ENCODE measurements around the gene STYXL2. TPM values are rescaled to one million over a fixed set of nuclear protein-coding genes. Genes with fewer than 3 reads are reported as not detected.

The STYXL2 gene
- total and polyA plus RNA-seq, 2 donors (not counting 3 experiments of a cell fraction or from before 2014, with no cell fraction given): not detected

- no peak overlapping the region for H3K4me3 ChIP-seq (replicated peaks in 1 of 3; ENCODE audit: insufficient read depth in 1 of 3, low read depth in 1 of 3, low read length in 3 of 3)
Observed at GRCh38 chr1:167092653-167093052, 1.2 kb upstream of the STYXL2 start.

GRCh38 chr1:167094690-167095089, 815 bp downstream of the STYXL2 start:
- H3K9ac ChIP-seq (replicated peaks; ENCODE audit: extremely low read depth, insufficient read depth, low read length): no peak overlapping the region
- FAIRE-seq: no peak
- no TSS peak for BruUV-seq (replicated peaks)
- H3K4me3 ChIP-seq (replicated peaks in 1 of 3; ENCODE audit: insufficient read depth in 1 of 3, low read depth in 1 of 3, low read length in 3 of 3): no peak overlapping the region
- no peaks in the 10 kb centered on the region for H3K9me3 ChIP-seq (replicated peaks; ENCODE audit: control insufficient read depth, insufficient read depth, low read length)
- no peaks in the 10 kb centered on the region for H3K79me2 ChIP-seq (ENCODE audit: control insufficient read depth, insufficient read depth, low read length)
- intact Hi-C loops (cut with micrococcal nuclease) (no loop called here), dilution Hi-C loops (cut with MboI; ENCODE audit: extremely low pct_ligation_motif_present, low sequenced_read_pairs) (no loop called here)
- no peaks in the 10 kb centered on the region for H3K4me1 ChIP-seq (ENCODE audit: control insufficient read depth, extremely low read depth, insufficient read depth, low read length)
- no peak for DNase-seq (ENCODE audit: low read depth, low spot score)
- no peaks in the 10 kb centered on the region for H3K27me3 ChIP-seq (ENCODE audit: control insufficient read depth in 2 of 2, insufficient read depth in 2 of 2, low read length in 2 of 2)
- H3K27ac ChIP-seq (ENCODE audit: insufficient read depth, low read depth, low read length): no peak overlapping the region
- no peaks in the 10 kb centered on the region for H3K36me3 ChIP-seq (ENCODE audit: control insufficient read depth in 2 of 2, extremely low read depth in 1 of 2, insufficient read depth in 2 of 2, low read length in 2 of 2)
- ChIA-PET POLR2A (no interaction called here), CTCF (no interaction called here)
- TF ChIP-seq EZH2 (IDR thresholded peaks at IDR 0.05; ENCODE audit: borderline replicate concordance, low read depth, low read length, severe bottlenecking): no peak
- TF ChIP-seq GATA2 (IDR thresholded peaks at IDR 0.05; ENCODE audit: insufficient read depth, insufficient read length, low read depth, low read length): no peak
- TF ChIP-seq CTCF (IDR thresholded peaks at IDR 0.05; ENCODE audit: extremely low read depth in 1 of 2, insufficient read depth in 1 of 2, low read depth in 1 of 2, low read length in 2 of 2): no peak
- no peak for TF ChIP-seq MYC (IDR thresholded peaks at IDR 0.05; ENCODE audit: low read depth, low read length)
- TF ChIP-seq MAX (IDR thresholded peaks at IDR 0.05; ENCODE audit: insufficient read depth, insufficient read length): no peak
- TF ChIP-seq JUN (IDR thresholded peaks at IDR 0.05; ENCODE audit: borderline replicate concordance, insufficient read depth, insufficient read length, low read depth): no peak
- no peak for TF ChIP-seq POLR2AphosphoS5 (IDR thresholded peaks at IDR 0.05; ENCODE audit: insufficient read depth, low read depth, low read length)
- no peak for TF ChIP-seq FOS (IDR thresholded peaks at IDR 0.05; ENCODE audit: borderline replicate concordance, insufficient read depth, low read length)
- TF ChIP-seq POLR2A (IDR thresholded peaks at IDR 0.05; ENCODE audit: low read depth, low read length): no peak
- H3K9me1 ChIP-seq (replicated peaks; ENCODE audit: control insufficient read depth, extremely low read depth, insufficient read depth, low read length): no peaks in the 10 kb centered on the region
- no peaks in the 10 kb centered on the region for H4K20me1 ChIP-seq (replicated peaks; ENCODE audit: control insufficient read depth, extremely low read depth, insufficient read depth, low read length)
- H3K4me2 ChIP-seq (ENCODE audit: insufficient read depth, low read length): no peak overlapping the region
- H2AFZ ChIP-seq (ENCODE audit: low read depth, low read length): no peak overlapping the region

More at GRCh38 chr1:167092653-167093052, 1.2 kb upstream of the STYXL2 start:
- Histone ChIP-seq H3K79me2 (ENCODE audit: control insufficient read depth, insufficient read depth, low read length) (no peaks in the 10 kb centered on the region), H3K4me2 (ENCODE audit: insufficient read depth, low read length) (no peak overlapping the region), H3K9ac (replicated peaks; ENCODE audit: extremely low read depth, insufficient read depth, low read length) (no peak overlapping the region), H3K9me3 (replicated peaks; ENCODE audit: control insufficient read depth, insufficient read depth, low read length) (no peaks in the 10 kb centered on the region), H2AFZ (ENCODE audit: low read depth, low read length) (no peak overlapping the region), H3K27me3 (ENCODE audit: control insufficient read depth in 2 of 2, insufficient read depth in 2 of 2, low read length in 2 of 2) (no peaks in the 10 kb centered on the region), H4K20me1 (replicated peaks; ENCODE audit: control insufficient read depth, extremely low read depth, insufficient read depth, low read length) (no peaks in the 10 kb centered on the region), H3K9me1 (replicated peaks; ENCODE audit: control insufficient read depth, extremely low read depth, insufficient read depth, low read length) (no peaks in the 10 kb centered on the region), H3K4me1 (ENCODE audit: control insufficient read depth, extremely low read depth, insufficient read depth, low read length) (no peaks in the 10 kb centered on the region), H3K36me3 (ENCODE audit: control insufficient read depth in 2 of 2, extremely low read depth in 1 of 2, insufficient read depth in 2 of 2, low read length in 2 of 2) (no peaks in the 10 kb centered on the region), H3K27ac (ENCODE audit: insufficient read depth, low read depth, low read length) (no peak overlapping the region)
- ChIA-PET CTCF (interaction anchor here (0.8 kb wide), 1 partner anchor 23 kb away, joined by 3 read pairs; no protein-coding TSS in a partner anchor), POLR2A (no interaction called here)
- TF ChIP-seq EZH2 (IDR thresholded peaks at IDR 0.05; ENCODE audit: borderline replicate concordance, low read depth, low read length, severe bottlenecking): no peak
- no peak for TF ChIP-seq GATA2 (IDR thresholded peaks at IDR 0.05; ENCODE audit: insufficient read depth, insufficient read length, low read depth, low read length)
- BruUV-seq (replicated peaks): no TSS peak
- dilution Hi-C loops (cut with MboI; ENCODE audit: extremely low pct_ligation_motif_present, low sequenced_read_pairs) (no loop called here), intact Hi-C loops (cut with micrococcal nuclease) (no loop called here)
- FAIRE-seq: no peak
- DNase-seq (ENCODE audit: low read depth, low spot score): no peak

All from endothelial cell of umbilical vein (primary cell).